ENCODE results near the gene KLK3. TPM values are rescaled to one million over a fixed set of nuclear protein-coding genes. Genes with fewer than 3 reads are reported as not detected.

The KLK3 gene
- total and polyA plus RNA-seq, 2 experiments from 2014 or later, result 0.19 TPM; not detected in 1

DNA sequence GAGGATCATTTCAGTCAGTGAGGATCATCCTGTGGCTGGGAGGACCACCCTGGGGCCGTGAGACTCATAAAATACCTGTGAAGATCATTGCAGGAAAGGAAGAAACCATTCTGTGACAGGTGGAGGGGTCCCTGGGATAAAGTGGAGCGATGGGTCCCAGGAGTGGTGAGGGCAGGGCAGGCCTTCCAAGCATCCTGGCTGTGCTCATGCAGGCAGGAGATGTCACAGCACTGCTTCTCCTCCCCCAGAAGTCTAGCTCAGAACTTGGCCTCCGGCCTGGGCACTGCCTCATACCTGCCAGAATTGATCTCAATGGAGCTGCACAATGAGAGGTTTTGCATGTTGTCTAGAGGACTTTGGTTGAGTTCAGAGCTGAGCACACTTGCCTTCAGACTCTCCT, 42.2 kb upstream of the KLK3 start:
- Histone ChIP-seq H3K27ac (ENCODE audit: low read depth) (no peak overlapping the region), H3K36me3 (ENCODE audit: insufficient read depth) (no peaks in the 10 kb centered on the region), H3K4me1 (ENCODE audit: insufficient read depth) (peaks cover 3% of the 10 kb centered on the region; the same call in 1 of the 2 replicates), H3K9me2 (ENCODE audit: insufficient read depth) (0 out of 2 replicates have a peak, but pooled peaks cover 3% of the 10 kb centered on the region), H4K20me1 (replicated peaks; ENCODE audit: insufficient read depth) (no peaks in the 10 kb centered on the region), H2AFZ (no peak overlapping the region), H3K4me2 (no peak overlapping the region), H3F3A (replicated peaks; ENCODE audit: low read depth) (no peaks in the 10 kb centered on the region), H3K4me3 (no peak overlapping the region), H3K27me3 (ENCODE audit: insufficient read depth) (peaks cover 7% of the 10 kb centered on the region; the same call in 1 of the 2 replicates), H3K79me2 (replicated peaks; ENCODE audit: insufficient read depth) (no peaks in the 10 kb centered on the region)
- H3K27me3 Mint-ChIP-seq (ENCODE audit: insufficient read depth, low read depth, poor library complexity), result peaks cover 10% of the 10 kb centered on the region
- TF ChIP-seq NANOG (IDR thresholded peaks at IDR 0.05; ENCODE audit: borderline replicate concordance), result no peak
- no peak for TF ChIP-seq EZH2 (IDR thresholded peaks at IDR 0.05; ENCODE audit: low read depth, unreplicated experiment)
- TF ChIP-seq, protein P1, sequence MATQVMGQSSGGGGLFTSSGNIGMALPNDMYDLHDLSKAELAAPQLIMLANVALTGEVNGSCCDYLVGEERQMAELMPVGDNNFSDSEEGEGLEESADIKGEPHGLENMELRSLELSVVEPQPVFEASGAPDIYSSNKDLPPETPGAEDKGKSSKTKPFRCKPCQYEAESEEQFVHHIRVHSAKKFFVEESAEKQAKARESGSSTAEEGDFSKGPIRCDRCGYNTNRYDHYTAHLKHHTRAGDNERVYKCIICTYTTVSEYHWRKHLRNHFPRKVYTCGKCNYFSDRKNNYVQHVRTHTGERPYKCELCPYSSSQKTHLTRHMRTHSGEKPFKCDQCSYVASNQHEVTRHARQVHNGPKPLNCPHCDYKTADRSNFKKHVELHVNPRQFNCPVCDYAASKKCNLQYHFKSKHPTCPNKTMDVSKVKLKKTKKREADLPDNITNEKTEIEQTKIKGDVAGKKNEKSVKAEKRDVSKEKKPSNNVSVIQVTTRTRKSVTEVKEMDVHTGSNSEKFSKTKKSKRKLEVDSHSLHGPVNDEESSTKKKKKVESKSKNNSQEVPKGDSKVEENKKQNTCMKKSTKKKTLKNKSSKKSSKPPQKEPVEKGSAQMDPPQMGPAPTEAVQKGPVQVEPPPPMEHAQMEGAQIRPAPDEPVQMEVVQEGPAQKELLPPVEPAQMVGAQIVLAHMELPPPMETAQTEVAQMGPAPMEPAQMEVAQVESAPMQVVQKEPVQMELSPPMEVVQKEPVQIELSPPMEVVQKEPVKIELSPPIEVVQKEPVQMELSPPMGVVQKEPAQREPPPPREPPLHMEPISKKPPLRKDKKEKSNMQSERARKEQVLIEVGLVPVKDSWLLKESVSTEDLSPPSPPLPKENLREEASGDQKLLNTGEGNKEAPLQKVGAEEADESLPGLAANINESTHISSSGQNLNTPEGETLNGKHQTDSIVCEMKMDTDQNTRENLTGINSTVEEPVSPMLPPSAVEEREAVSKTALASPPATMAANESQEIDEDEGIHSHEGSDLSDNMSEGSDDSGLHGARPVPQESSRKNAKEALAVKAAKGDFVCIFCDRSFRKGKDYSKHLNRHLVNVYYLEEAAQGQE (IDR thresholded peaks at IDR 0.05; ENCODE audit: unreplicated experiment), result no peak
- no peak for TF ChIP-seq ZNF331 (CRISPR knock-in tag; IDR thresholded peaks at IDR 0.05; ENCODE audit: low read depth)
- no peak for TF ChIP-seq POLR2AphosphoS5 (IDR thresholded peaks at IDR 0.05; ENCODE audit: low read depth)
- no peak for TF ChIP-seq JUNB (IDR thresholded peaks at IDR 0.05; ENCODE audit: unreplicated experiment)
- no peak for TF ChIP-seq EZH2phosphoT487 (IDR thresholded peaks at IDR 0.05; ENCODE audit: unreplicated experiment)
- no peak for TF ChIP-seq STAT1 (IDR thresholded peaks at IDR 0.05; ENCODE audit: unreplicated experiment)
- TF ChIP-seq, protein P2, sequence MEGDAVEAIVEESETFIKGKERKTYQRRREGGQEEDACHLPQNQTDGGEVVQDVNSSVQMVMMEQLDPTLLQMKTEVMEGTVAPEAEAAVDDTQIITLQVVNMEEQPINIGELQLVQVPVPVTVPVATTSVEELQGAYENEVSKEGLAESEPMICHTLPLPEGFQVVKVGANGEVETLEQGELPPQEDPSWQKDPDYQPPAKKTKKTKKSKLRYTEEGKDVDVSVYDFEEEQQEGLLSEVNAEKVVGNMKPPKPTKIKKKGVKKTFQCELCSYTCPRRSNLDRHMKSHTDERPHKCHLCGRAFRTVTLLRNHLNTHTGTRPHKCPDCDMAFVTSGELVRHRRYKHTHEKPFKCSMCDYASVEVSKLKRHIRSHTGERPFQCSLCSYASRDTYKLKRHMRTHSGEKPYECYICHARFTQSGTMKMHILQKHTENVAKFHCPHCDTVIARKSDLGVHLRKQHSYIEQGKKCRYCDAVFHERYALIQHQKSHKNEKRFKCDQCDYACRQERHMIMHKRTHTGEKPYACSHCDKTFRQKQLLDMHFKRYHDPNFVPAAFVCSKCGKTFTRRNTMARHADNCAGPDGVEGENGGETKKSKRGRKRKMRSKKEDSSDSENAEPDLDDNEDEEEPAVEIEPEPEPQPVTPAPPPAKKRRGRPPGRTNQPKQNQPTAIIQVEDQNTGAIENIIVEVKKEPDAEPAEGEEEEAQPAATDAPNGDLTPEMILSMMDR (conservative IDR thresholded peaks at IDR 0.05; ENCODE audit: low read depth in 2 of 2), result no peak
- TF ChIP-seq, protein P3, sequence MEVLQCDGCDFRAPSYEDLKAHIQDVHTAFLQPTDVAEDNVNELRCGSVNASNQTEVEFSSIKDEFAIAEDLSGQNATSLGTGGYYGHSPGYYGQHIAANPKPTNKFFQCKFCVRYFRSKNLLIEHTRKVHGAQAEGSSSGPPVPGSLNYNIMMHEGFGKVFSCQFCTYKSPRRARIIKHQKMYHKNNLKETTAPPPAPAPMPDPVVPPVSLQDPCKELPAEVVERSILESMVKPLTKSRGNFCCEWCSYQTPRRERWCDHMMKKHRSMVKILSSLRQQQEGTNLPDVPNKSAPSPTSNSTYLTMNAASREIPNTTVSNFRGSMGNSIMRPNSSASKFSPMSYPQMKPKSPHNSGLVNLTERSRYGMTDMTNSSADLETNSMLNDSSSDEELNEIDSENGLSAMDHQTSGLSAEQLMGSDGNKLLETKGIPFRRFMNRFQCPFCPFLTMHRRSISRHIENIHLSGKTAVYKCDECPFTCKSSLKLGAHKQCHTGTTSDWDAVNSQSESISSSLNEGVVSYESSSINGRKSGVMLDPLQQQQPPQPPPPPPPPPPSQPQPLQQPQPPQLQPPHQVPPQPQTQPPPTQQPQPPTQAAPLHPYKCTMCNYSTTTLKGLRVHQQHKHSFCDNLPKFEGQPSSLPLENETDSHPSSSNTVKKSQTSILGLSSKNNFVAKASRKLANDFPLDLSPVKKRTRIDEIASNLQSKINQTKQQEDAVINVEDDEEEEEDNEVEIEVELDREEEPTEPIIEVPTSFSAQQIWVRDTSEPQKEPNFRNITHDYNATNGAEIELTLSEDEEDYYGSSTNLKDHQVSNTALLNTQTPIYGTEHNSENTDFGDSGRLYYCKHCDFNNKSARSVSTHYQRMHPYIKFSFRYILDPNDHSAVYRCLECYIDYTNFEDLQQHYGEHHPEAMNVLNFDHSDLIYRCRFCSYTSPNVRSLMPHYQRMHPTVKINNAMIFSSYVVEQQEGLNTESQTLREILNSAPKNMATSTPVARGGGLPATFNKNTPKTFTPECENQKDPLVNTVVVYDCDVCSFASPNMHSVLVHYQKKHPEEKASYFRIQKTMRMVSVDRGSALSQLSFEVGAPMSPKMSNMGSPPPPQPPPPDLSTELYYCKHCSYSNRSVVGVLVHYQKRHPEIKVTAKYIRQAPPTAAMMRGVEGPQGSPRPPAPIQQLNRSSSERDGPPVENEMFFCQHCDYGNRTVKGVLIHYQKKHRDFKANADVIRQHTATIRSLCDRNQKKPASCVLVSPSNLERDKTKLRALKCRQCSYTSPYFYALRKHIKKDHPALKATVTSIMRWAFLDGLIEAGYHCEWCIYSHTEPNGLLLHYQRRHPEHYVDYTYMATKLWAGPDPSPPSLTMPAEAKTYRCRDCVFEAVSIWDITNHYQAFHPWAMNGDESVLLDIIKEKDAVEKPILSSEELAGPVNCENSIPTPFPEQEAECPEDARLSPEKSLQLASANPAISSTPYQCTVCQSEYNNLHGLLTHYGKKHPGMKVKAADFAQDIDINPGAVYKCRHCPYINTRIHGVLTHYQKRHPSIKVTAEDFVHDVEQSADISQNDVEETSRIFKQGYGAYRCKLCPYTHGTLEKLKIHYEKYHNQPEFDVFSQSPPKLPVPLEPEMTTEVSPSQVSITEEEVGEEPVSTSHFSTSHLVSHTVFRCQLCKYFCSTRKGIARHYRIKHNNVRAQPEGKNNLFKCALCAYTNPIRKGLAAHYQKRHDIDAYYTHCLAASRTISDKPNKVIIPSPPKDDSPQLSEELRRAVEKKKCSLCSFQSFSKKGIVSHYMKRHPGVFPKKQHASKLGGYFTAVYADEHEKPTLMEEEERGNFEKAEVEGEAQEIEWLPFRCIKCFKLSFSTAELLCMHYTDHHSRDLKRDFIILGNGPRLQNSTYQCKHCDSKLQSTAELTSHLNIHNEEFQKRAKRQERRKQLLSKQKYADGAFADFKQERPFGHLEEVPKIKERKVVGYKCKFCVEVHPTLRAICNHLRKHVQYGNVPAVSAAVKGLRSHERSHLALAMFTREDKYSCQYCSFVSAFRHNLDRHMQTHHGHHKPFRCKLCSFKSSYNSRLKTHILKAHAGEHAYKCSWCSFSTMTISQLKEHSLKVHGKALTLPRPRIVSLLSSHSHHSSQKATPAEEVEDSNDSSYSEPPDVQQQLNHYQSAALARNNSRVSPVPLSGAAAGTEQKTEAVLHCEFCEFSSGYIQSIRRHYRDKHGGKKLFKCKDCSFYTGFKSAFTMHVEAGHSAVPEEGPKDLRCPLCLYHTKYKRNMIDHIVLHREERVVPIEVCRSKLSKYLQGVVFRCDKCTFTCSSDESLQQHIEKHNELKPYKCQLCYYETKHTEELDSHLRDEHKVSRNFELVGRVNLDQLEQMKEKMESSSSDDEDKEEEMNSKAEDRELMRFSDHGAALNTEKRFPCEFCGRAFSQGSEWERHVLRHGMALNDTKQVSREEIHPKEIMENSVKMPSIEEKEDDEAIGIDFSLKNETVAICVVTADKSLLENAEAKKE (CRISPR knock-in tag; IDR thresholded peaks at IDR 0.05), result no peak
- TF ChIP-seq CREB1 (CRISPR knock-in tag; IDR thresholded peaks at IDR 0.05; ENCODE audit: low read depth), result no peak
- H3K4me3 Mint-ChIP-seq, result no peak overlapping the region
- H3K4me1 Mint-ChIP-seq, result peaks cover 2% of the 10 kb centered on the region; the same call in 2 of the 3 replicates
- DNase-seq (ENCODE audit: low spot score) (no peak), ATAC-seq (no peak)
- H3K36me3 Mint-ChIP-seq (ENCODE audit: low read depth), result peaks cover 5% of the 10 kb centered on the region
- peaks cover 41% of the 10 kb centered on the region for H3K9me3 Mint-ChIP-seq
- H3K27ac Mint-ChIP-seq, result no peak overlapping the region; the same call in 1 of the 2 replicates

Measured in GM23338 (cell line).